SK-N-MC (cell line): ENCODE results near the gene FREM1.

Experiments used
- DNase-seq: peaks from one replicate; pipeline ENCODE4 v3.0.0-alpha.2; 2011; ENCODE audit warnings: low read depth, low spot score
- H3K27ac ChIP-seq: fragments of 200-600 bp; sonication (generic); 2 replicates; pipeline ENCODE4 v1.5.1; 2016; ENCODE audit warnings: mixed run types
- H3K36me3 ChIP-seq: fragments of 200-600 bp; sonication (generic); 2 replicates; pipeline ENCODE4 v1.6.1; 2017; ENCODE audit warnings: antibody characterized with exemption, low read length, mixed read lengths; ENCODE audit not compliant: insufficient read depth
- H3K4me3 ChIP-seq: fragments of 200-600 bp; sonication (generic); 2 replicates; pipeline ENCODE4 v1.5.1; 2016
- H3K9ac ChIP-seq: fragments of 200-600 bp; sonication (generic); 2 replicates; pipeline ENCODE4 v1.8.0; 2017; ENCODE audit warnings: mixed run types, mixed read lengths; ENCODE audit not compliant: insufficient read length
- H3K9me3 ChIP-seq: fragments of 200-600 bp; sonication (generic); 2 replicates; pipeline ENCODE4 v1.6.1; 2017; ENCODE audit warnings: low read depth, mild to moderate bottlenecking, antibody characterized with exemption, low read length, moderate library complexity, mixed read lengths
- EZH2 ChIP-seq: fragments of 200-600 bp; sonication (generic); IDR thresholded peaks from one replicate; pipeline ENCODE4 v1.6.1; 2017; ENCODE audit warnings: antibody characterized with exemption
- FOXP2 ChIP-seq: optimal IDR thresholded peaks from 2 replicates; pipeline ENCODE3; 2011; ENCODE audit warnings: mild to moderate bottlenecking, moderate library complexity; ENCODE audit not compliant: insufficient read depth; ENCODE audit errors: extremely low read length, control extremely low read depth
- POLR2AphosphoS5 ChIP-seq: IDR thresholded peaks from 2 replicates; pipeline ENCODE4 v1.6.1; 2012; ENCODE audit warnings: mild to moderate bottlenecking, low read depth, low read length, borderline replicate concordance

The FREM1 gene

GRCh38 chr9:14746626-14747025 is 163.6 kb downstream of the FREM1 start:
- H3K4me3 ChIP-seq: no peak overlapping the region
- H3K9ac ChIP-seq: no peak overlapping the region
- DNase-seq: no peak
- peaks cover 35% of the 10 kb centered on the region for H3K36me3 ChIP-seq
- no peak overlapping the region for H3K27ac ChIP-seq
- no peaks in the 10 kb centered on the region for H3K9me3 ChIP-seq
- TF ChIP-seq FOXP2 (no peak), EZH2 (no peak), POLR2AphosphoS5 (no peak)

GRCh38 chr9:14744768-14745167 is 165.5 kb downstream of the FREM1 start:
- TF ChIP-seq EZH2 (no peak), FOXP2 (no peak), POLR2AphosphoS5 (no peak)
- Histone ChIP-seq H3K36me3 (peaks cover 35% of the 10 kb centered on the region), H3K9ac (no peak overlapping the region)

GRCh38 chr9:14741369-14741768 is 168.9 kb downstream of the FREM1 start:
- Histone ChIP-seq H3K4me3 (no peak overlapping the region), H3K27ac (no peak overlapping the region), H3K9ac (no peak overlapping the region), H3K36me3 (peaks cover 24% of the 10 kb centered on the region), H3K9me3 (no peaks in the 10 kb centered on the region)
- no peak for DNase-seq
- TF ChIP-seq EZH2: no peak
- no peak for TF ChIP-seq FOXP2
- TF ChIP-seq POLR2AphosphoS5: no peak

More at GRCh38 chr9:14744768-14745167, 165.5 kb downstream of the FREM1 start:
- Histone ChIP-seq H3K27ac (no peak overlapping the region), H3K4me3 (no peak overlapping the region), H3K9me3 (no peaks in the 10 kb centered on the region)
- DNase-seq: no peak

GRCh38 chr9:14733133-14733532 is 177.1 kb downstream of the FREM1 start:
- no peak for DNase-seq
- Histone ChIP-seq H3K9me3 (no peaks in the 10 kb centered on the region), H3K27ac (peak overlapping the region; percentile 21; the same call in 1 of the 2 replicates), H3K4me3 (no peak overlapping the region), H3K9ac (no peak overlapping the region), H3K36me3 (peaks cover 7% of the 10 kb centered on the region)
- no peak for TF ChIP-seq POLR2AphosphoS5
- no peak for TF ChIP-seq EZH2
- TF ChIP-seq FOXP2: no peak

- TF ChIP-seq POLR2AphosphoS5: no peak
- no peak for TF ChIP-seq EZH2
- TF ChIP-seq FOXP2: no peak
- no peaks in the 10 kb centered on the region for H3K9me3 ChIP-seq
- peak overlapping the region; percentile 54 for H3K27ac ChIP-seq
- H3K36me3 ChIP-seq: no peaks in the 10 kb centered on the region; the same call in 1 of the 2 replicates
- no peak for DNase-seq
- no peak overlapping the region for H3K9ac ChIP-seq
- no peak overlapping the region for H3K4me3 ChIP-seq
Observed at GRCh38 chr9:14731294-14731981, 178.8 kb downstream of the FREM1 start.

GRCh38 chr9:14730461-14730898 is 179.7 kb downstream of the FREM1 start:
- Histone ChIP-seq H3K9me3 (no peaks in the 10 kb centered on the region), H3K36me3 (no peaks in the 10 kb centered on the region), H3K9ac (no peak overlapping the region), H3K4me3 (no peak overlapping the region), H3K27ac (peak overlapping the region; percentile 67)
- TF ChIP-seq POLR2AphosphoS5 (no peak), FOXP2 (no peak), EZH2 (no peak)
- no peak for DNase-seq

- H3K9ac ChIP-seq: no peak overlapping the region
- H3K27ac ChIP-seq: peak overlapping the region; percentile 100
- H3K4me3 ChIP-seq: no peak overlapping the region
- TF ChIP-seq EZH2 (no peak), FOXP2 (no peak), POLR2AphosphoS5 (no peak)
- H3K9me3 ChIP-seq: no peaks in the 10 kb centered on the region
- no peak for DNase-seq
- no peaks in the 10 kb centered on the region for H3K36me3 ChIP-seq
Observed at GRCh38 chr9:14723301-14723700, 186.9 kb downstream of the FREM1 start.

GRCh38 chr9:14722391-14723035 is 187.7 kb downstream of the FREM1 start, which contains the start of gene CER1:
Gene CER1 (minus strand): TSS chr9:14722733. CDS start chr9:14722672, 61 bp downstream.
- Histone ChIP-seq H3K9me3 (no peaks in the 10 kb centered on the region), H3K27ac (peak within 1 kb of the TSS; percentile 100), H3K36me3 (no peaks in the 10 kb centered on the region), H3K4me3 (peak within 1 kb of the TSS; percentile 83), H3K9ac (peak within 1 kb of the TSS; percentile 90)
- no peak for DNase-seq
- TF ChIP-seq EZH2: no peak
- peak; percentile 26; the same call in 1 of the 2 replicates for TF ChIP-seq POLR2AphosphoS5
- TF ChIP-seq FOXP2: no peak
